Chondrocyte (in vitro differentiated cells): ENCODE measurements around the gene FAM131C. TPM values are rescaled to one million over a fixed set of nuclear protein-coding genes. Genes with fewer than 3 reads are reported as not detected.

ENCODE experiments used
- DNase-seq: peaks from one replicate; pipeline ENCODE4 v3.0.0; 2021; ENCODE audit warnings: mixed read lengths, low spot score
- H3K27ac Mint-ChIP-seq: one replicate; pipeline ENCODE4 v1.8.0; 2021; ENCODE audit warnings: mild to moderate bottlenecking, moderate library complexity, mixed read lengths; ENCODE audit not compliant: unreplicated experiment
- H3K27me3 Mint-ChIP-seq: 2 replicates; pipeline ENCODE4 v1.8.0; 2021; ENCODE audit warnings: low read depth, mixed read lengths
- H3K36me3 Mint-ChIP-seq: 2 replicates; pipeline ENCODE4 v1.8.0; 2021; ENCODE audit warnings: low read depth, mixed read lengths
- H3K4me1 Mint-ChIP-seq: 2 replicates; pipeline ENCODE4 v1.8.0; 2021; ENCODE audit warnings: low read depth, mild to moderate bottlenecking, mixed read lengths
- H3K4me3 Mint-ChIP-seq: one replicate; pipeline ENCODE4 v1.8.0; 2021; ENCODE audit warnings: mild to moderate bottlenecking, moderate library complexity, mixed read lengths; ENCODE audit not compliant: unreplicated experiment
- H3K9me3 Mint-ChIP-seq: 2 replicates; pipeline ENCODE4 v1.8.0; 2021; ENCODE audit warnings: low read depth, mixed read lengths
- total RNA-seq: library from RNA; stranded (reverse); gene quantifications from 3 replicates; pipeline ENCODE4 v1.2.1, GENCODE V29; 2021
- TF ChIP-seq, protein P1 (sequence below): fragments of 200-600 bp; sonication (generic); IDR thresholded peaks from 2 replicates; pipeline ENCODE4 v1.5.0; 2021; ENCODE audit warnings: antibody characterized with exemption, mild to moderate bottlenecking, moderate library complexity

Gene FAM131C
- total RNA-seq, 1 donor from 2014 or later, result 0.70 TPM

DNA sequence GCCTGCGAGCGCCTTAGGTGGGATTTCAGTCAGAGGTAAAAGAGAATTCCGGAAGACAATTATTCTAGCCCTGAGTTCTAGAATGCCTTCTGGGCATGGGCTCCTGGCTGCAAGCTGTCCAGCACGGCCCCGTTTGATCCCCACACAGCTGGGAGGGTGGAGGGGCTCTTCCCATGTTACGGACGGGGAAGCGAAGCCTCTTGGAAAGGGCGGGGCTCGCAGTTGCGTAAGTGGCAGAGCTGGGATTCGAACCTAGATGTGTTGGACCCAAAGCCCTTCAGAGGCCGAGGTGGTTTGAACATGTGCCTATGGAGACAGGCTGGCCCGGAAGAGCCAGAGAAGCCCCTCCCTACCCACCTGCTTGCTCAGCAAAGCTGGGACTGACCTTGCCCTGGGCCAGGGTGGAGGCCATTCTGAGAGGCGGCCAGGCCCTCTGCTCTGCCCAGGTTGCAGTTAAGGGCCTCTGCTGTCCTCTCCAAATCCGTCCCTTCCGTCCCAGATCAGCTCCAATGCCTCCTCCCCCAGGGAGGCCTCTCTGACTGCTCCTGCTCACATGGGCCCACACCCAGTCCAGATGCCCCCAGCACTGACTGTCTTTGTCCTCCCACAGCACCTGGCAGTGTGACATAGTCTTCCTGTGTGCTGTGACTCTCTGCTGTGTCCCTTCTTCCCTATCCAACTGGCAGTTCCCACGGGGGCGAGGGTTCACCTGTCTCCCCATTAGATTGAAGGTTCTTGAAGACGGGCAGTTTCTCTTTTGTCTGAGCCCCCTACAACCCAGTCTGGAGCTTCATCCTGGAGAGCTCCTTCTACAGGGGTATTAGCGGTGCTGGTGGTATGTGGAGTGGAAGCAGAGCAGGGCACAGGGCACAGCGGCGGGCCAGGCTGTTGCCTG, 54.5 kb downstream of the FAM131C start:
- no peak for DNase-seq
- H3K27me3 Mint-ChIP-seq, result no peaks in the 10 kb centered on the region
- peaks cover 62% of the 10 kb centered on the region for H3K4me1 Mint-ChIP-seq
- H3K9me3 Mint-ChIP-seq, result no peaks in the 10 kb centered on the region
- H3K4me3 Mint-ChIP-seq, result peak overlapping the region; percentile 75
- H3K27ac Mint-ChIP-seq, result peak overlapping the region; percentile 99
- peaks cover 4% of the 10 kb centered on the region for H3K36me3 Mint-ChIP-seq
- TF ChIP-seq, protein P1, sequence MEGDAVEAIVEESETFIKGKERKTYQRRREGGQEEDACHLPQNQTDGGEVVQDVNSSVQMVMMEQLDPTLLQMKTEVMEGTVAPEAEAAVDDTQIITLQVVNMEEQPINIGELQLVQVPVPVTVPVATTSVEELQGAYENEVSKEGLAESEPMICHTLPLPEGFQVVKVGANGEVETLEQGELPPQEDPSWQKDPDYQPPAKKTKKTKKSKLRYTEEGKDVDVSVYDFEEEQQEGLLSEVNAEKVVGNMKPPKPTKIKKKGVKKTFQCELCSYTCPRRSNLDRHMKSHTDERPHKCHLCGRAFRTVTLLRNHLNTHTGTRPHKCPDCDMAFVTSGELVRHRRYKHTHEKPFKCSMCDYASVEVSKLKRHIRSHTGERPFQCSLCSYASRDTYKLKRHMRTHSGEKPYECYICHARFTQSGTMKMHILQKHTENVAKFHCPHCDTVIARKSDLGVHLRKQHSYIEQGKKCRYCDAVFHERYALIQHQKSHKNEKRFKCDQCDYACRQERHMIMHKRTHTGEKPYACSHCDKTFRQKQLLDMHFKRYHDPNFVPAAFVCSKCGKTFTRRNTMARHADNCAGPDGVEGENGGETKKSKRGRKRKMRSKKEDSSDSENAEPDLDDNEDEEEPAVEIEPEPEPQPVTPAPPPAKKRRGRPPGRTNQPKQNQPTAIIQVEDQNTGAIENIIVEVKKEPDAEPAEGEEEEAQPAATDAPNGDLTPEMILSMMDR, result no peak

DNA sequence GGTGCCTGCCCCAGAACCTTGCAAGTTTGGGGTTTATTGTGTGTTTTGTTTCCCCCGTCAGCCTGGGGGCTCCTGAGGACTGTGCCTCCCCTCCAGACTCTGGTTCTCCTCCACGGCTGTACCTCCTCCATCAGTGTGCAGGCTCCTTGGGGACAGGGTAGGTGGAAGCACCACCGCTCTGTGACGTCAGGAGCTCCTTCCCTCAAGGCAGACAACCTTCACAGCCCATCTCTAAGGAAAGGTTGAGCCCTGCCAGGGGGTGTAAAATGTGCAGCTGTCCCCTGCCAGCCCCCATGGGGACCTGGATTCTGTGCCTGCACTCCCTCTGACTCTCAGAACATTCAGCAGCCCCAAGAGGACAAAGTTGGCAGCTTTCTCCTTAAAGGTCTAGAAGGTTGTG, 55.1 kb downstream of the FAM131C start:
- Mint-ChIP-seq H3K9me3 (no peaks in the 10 kb centered on the region), H3K36me3 (peaks cover 4% of the 10 kb centered on the region), H3K27ac (peak overlapping the region; percentile 99), H3K4me1 (peaks cover 69% of the 10 kb centered on the region), H3K27me3 (no peaks in the 10 kb centered on the region), H3K4me3 (peak overlapping the region; percentile 75)
- TF ChIP-seq, protein P1, result no peak
- no peak for DNase-seq

DNA sequence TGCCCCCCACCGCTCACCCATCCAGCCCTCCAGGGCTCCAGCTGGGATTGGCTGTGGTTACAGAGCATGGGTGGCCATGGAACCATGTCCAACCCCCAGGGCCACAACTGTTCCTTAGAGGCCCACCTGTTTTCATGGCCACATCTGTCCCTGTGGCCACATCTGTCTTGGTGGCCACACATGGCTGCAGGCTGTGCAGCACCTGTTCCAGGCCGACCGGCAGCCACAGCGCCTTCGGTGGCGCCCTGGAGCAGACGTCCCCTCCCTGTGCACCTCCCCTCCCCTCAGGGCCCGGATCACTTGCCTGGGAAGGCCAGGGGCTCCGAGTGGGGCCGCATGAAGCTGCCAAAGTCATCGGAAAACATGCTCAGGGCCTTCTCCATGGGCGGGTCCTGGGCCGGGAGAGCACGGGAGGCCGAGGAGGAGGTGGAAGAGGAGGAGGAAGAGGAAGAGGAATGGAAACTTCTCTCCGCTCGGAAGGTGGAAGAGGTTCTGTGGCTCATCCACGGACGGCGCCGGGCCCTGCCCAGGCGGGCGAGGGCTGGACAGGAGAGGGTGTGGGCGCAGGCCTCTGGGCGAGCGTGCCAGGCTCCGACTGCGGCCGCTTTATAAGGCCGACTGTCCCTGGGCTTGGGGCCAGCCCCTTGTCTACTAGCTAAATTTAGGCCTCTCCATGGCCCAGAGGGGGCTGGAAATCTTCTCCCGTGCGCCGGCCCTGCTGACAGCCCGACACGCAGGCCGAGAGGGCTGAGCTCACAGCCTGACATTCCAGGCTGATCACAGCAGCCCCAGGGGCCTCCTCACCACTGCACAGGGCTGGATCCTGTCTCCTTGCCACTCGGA, 55.8 kb downstream of the FAM131C start, which contains the start of gene HSPB7:
HSPB7 (minus strand) TSS at position 583 of the 843 bp plus-strand sequence; CDS start at position 503, 80 bp downstream.
- Mint-ChIP-seq H3K4me3 (peak within 1 kb of the TSS; percentile 75), H3K27me3 (no peaks in the 10 kb centered on the region), H3K9me3 (no peaks in the 10 kb centered on the region), H3K27ac (peak within 1 kb of the TSS; percentile 99), H3K4me1 (peaks cover 70% of the 10 kb centered on the region), H3K36me3 (peaks cover 4% of the 10 kb centered on the region)
- TF ChIP-seq, protein P1, result no peak
- DNase-seq, result no peak

DNA sequence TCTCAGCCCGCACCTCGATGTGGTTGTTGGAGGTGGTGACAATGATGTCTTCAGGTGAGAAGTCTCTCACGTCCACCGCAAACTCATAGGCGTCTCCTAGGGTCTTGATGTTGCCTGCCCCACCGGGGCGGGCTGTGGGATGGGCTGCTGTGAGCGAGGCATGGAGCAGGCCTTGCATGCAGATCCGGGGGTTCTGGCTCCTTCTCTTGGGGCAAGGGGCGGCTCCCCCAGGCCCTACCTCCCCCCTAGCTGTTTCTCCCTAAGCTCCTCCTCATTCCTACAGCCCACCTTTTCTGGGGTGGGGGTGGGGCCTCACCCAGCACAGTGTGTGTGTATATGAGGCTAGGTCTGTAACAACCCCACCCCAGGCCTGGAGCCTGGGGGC, 56.4 kb downstream of the FAM131C start:
- Mint-ChIP-seq H3K4me1 (peaks cover 75% of the 10 kb centered on the region), H3K9me3 (no peaks in the 10 kb centered on the region), H3K27me3 (no peaks in the 10 kb centered on the region), H3K36me3 (peaks cover 4% of the 10 kb centered on the region), H3K27ac (peak overlapping the region; percentile 99), H3K4me3 (peak overlapping the region; percentile 75)
- TF ChIP-seq, protein P1, result no peak
- no peak for DNase-seq
